GM12801 (cell line): Measurements from ENCODE around the gene OAT.

Experiments
- CTCF ChIP-seq: IDR thresholded peaks from one replicate; pipeline ENCODE4 v1.5.1; 2011; ENCODE audit warnings: control low read depth; ENCODE audit not compliant: insufficient read length; ENCODE audit errors: extremely low read depth

OAT gene

GRCh38 chr10:124418726-124419501 is at the start of gene OAT:
OAT (minus strand) TSS chr10:124418923; CDS start chr10:124412171, 6,752 bp downstream.
- no peak for TF ChIP-seq CTCF

- no peak for TF ChIP-seq CTCF
Observed at GRCh38 chr10:124467165-124467564, 48.4 kb upstream of the OAT start.

GRCh38 chr10:124465777-124466488 is 47.2 kb upstream of the OAT start:
- TF ChIP-seq CTCF, result no peak

GRCh38 chr10:124465003-124465776 is 46.5 kb upstream of the OAT start:
- TF ChIP-seq CTCF, result no peak

- no peak for TF ChIP-seq CTCF
Observed at GRCh38 chr10:124464028-124464965, 45.6 kb upstream of the OAT start.

- no peak for TF ChIP-seq CTCF
Observed at GRCh38 chr10:124462348-124462695, 43.6 kb upstream of the OAT start.
